Measurements from ENCODE around the gene FBXL16. TPM values are rescaled to one million over a fixed set of nuclear protein-coding genes. Genes with fewer than 3 reads are reported as not detected.
A peak's percentile ranks its signal among the peaks of the same experiment; 100 is the strongest.

The FBXL16 gene
- polyA plus RNA-seq, 2 of the 4 experiments (the other 2 are of a cell fraction): 0.53 to 1.2 TPM

- POLR2A ChIA-PET: interaction anchor here (1.1 kb wide), 1 partner anchor 10 kb away, joined by 4 read pairs; no protein-coding TSS in a partner anchor
- TF ChIP-seq RFX5 (IDR thresholded peaks at IDR 0.05) (no peak), RNF2 (IDR thresholded peaks at IDR 0.05; ENCODE audit: borderline replicate concordance, low read depth) (no peak), BHLHE40 (IDR thresholded peaks at IDR 0.05; ENCODE audit: low read depth, low read length) (no peak), MAZ (IDR thresholded peaks at IDR 0.05; ENCODE audit: borderline replicate concordance, low read depth, low read length) (no peak), FOXS1 (CRISPR knock-in tag; IDR thresholded peaks at IDR 0.05) (no peak), TFCP2L1 (CRISPR knock-in tag; IDR thresholded peaks at IDR 0.05) (no peak), POLR2A (IDR thresholded peaks at IDR 0.05; ENCODE audit: low read length) (no peak), PBX3 (IDR thresholded peaks at IDR 0.05) (no peak), ZSCAN20 (CRISPR knock-in tag; IDR thresholded peaks at IDR 0.05) (no peak), NFE2L2 (conservative IDR thresholded peaks at IDR 0.05; ENCODE audit: low read length) (no peak), CBX8 (IDR thresholded peaks at IDR 0.05) (no peak), FOSB (CRISPR knock-in tag; IDR thresholded peaks at IDR 0.05) (no peak), EHMT2 (IDR thresholded peaks at IDR 0.05; ENCODE audit: low read depth) (no peak), BCL3 (IDR thresholded peaks at IDR 0.05) (no peak), FOSL2 (IDR thresholded peaks at IDR 0.05) (no peak), FOSL2 (CRISPR knock-in tag; IDR thresholded peaks at IDR 0.05) (no peak), HMGXB4 (CRISPR knock-in tag; IDR thresholded peaks at IDR 0.05; ENCODE audit: borderline replicate concordance) (no peak), GATA3 (IDR thresholded peaks at IDR 0.05; ENCODE audit: borderline replicate concordance) (no peak)
- H3K27ac ChIP-seq: no peak overlapping the region
- H3K9me3 ChIP-seq: no peaks in the 10 kb centered on the region
- no peak overlapping the region for H3K4me2 ChIP-seq
- ATAC-seq: no peak
- WGBS (ENCODE audit: missing lambda C conversion rate): 90% methylated on average over 14 of the region's 15 CpGs
- DNase-seq (ENCODE audit: low read depth in 1 of 2, low spot score in 1 of 2): no peak
- FAIRE-seq: no peak
- H3K4me3 ChIP-seq: no peak overlapping the region
- H3K4me1 ChIP-seq: peaks cover 6% of the 10 kb centered on the region; the same call in 2 of the 3 replicates
- CTCF ChIA-PET: interaction anchor here (0.8 to 28.0 kb wide), 8 partner anchors 12 to 314 kb away, joined by 3 to 656 read pairs (median 12); partner anchors contain the start of genes ANTKMT, CCDC78, FBXL16 and HAGHL
Measured at GRCh38 chr16:741986-742629, 36.5 kb upstream of the FBXL16 start.

- FAIRE-seq: no peak
- Histone ChIP-seq H3K9me3 (no peaks in the 10 kb centered on the region), H3K4me3 (peak within 1 kb of the TSS; percentile 96), H3K27ac (peak within 1 kb of the TSS; percentile 95 to 96), H3K4me1 (peaks cover 6% of the 10 kb centered on the region; the same call in 2 of the 3 replicates), H3K4me2 (peak within 1 kb of the TSS; percentile 99)
- POLR2A ChIA-PET: interaction anchor here (0.9 to 1.7 kb wide), 4 partner anchors 9 to 20 kb away, joined by 3 to 5 read pairs (median 4); partner anchors contain the start of gene ANTKMT
- DNase-seq (ENCODE audit: low read depth in 1 of 2, low spot score in 1 of 2): peak; percentile 83 to 93
- ATAC-seq: peak; percentile 75 to 87
- CTCF ChIA-PET: interaction anchor here (0.8 to 28.0 kb wide), 14 partner anchors 9 to 315 kb away, joined by 3 to 656 read pairs (median 6); partner anchors contain the start of genes ANTKMT, CCDC78, CHTF18 and FBXL16
- WGBS (ENCODE audit: missing lambda C conversion rate): 2% methylated on average over 15 of the region's 79 CpGs
- no peak for TF ChIP-seq FOSB (CRISPR knock-in tag; IDR thresholded peaks at IDR 0.05)
- no peak for TF ChIP-seq MAFK (IDR thresholded peaks at IDR 0.05; ENCODE audit: partially characterized antibody)
- peak; percentile 85 for TF ChIP-seq GATA3 (IDR thresholded peaks at IDR 0.05; ENCODE audit: borderline replicate concordance)
- no peak for TF ChIP-seq NFE2L2 (conservative IDR thresholded peaks at IDR 0.05; ENCODE audit: low read length)
- TF ChIP-seq HOXA7 (CRISPR knock-in tag; IDR thresholded peaks at IDR 0.05): no peak
- no peak for TF ChIP-seq CBX8 (IDR thresholded peaks at IDR 0.05)
- TF ChIP-seq BHLHE40 (IDR thresholded peaks at IDR 0.05; ENCODE audit: low read depth, low read length): no peak
- no peak for TF ChIP-seq ZNF302 (CRISPR knock-in tag; IDR thresholded peaks at IDR 0.05)
- no peak for TF ChIP-seq RNF2 (IDR thresholded peaks at IDR 0.05; ENCODE audit: borderline replicate concordance, low read depth)
- TF ChIP-seq ELK1 (IDR thresholded peaks at IDR 0.05; ENCODE audit: low read depth, low read length): no peak
- no peak for TF ChIP-seq HOXB5 (CRISPR knock-in tag; IDR thresholded peaks at IDR 0.05)
- no peak for TF ChIP-seq EHF (CRISPR knock-in tag; IDR thresholded peaks at IDR 0.05)
- no peak for TF ChIP-seq ZSCAN20 (CRISPR knock-in tag; IDR thresholded peaks at IDR 0.05)
- TF ChIP-seq CHD4 (IDR thresholded peaks at IDR 0.05; ENCODE audit: borderline replicate concordance): no peak
- no peak for TF ChIP-seq SREBF2 (IDR thresholded peaks at IDR 0.05)
- peak in 1 of 2 experiments; percentile 42; a peak in 2 of 5 replicates for TF ChIP-seq RAD21 (conservative IDR thresholded peaks at IDR 0.05 in 1 of 2, IDR thresholded peaks at IDR 0.05 in 1 of 2)
- no peak for TF ChIP-seq CEBPB (IDR thresholded peaks at IDR 0.05)
- TF ChIP-seq NPAS2 (CRISPR knock-in tag; IDR thresholded peaks at IDR 0.05; ENCODE audit: borderline replicate concordance): no peak
- no peak for TF ChIP-seq ZC3H11A (IDR thresholded peaks at IDR 0.05)
Measured at GRCh38 chr16:740764-741505, 35.3 kb upstream of the FBXL16 start, which contains the start of gene CIAO3. Gene CIAO3 (minus strand): TSS chr16:740997. CDS start chr16:740985, 12 bp downstream.

Data from A549 (cell line).